Uterus (tissue), 4 donors: ENCODE data around the gene CCDC196. TPM values are rescaled to one million over a fixed set of nuclear protein-coding genes. Genes with fewer than 3 reads are reported as not detected.

Experiments used
- DNase-seq, 2 donors: peaks; one replicate each; pipeline ENCODE4 v3.0.0-alpha.2; 2019 to 2020
- H3K27ac ChIP-seq, 2 donors: fragments of 200-600 bp; sonication (generic); 1 replicate in 1 of 2; 2 replicates in 1 of 2; pipeline ENCODE4 v1.5.1; 2016 to 2018
- H3K27me3 ChIP-seq, 2 donors: fragments of 200-600 bp; sonication (generic); one replicate each; pipeline ENCODE4 v1.5.1; 2018 to 2019; ENCODE audit warnings: control low read depth in 1 of 2
- H3K36me3 ChIP-seq, 2 donors: fragments of 200-600 bp; sonication (generic); one replicate each; pipeline ENCODE4 v1.5.1; 2019; ENCODE audit warnings: control low read depth in 1 of 2
- H3K4me1 ChIP-seq, 2 donors: fragments of 200-600 bp; sonication (generic); one replicate each; pipeline ENCODE4 v1.5.1; 2018 to 2019; ENCODE audit warnings: control low read depth in 1 of 2
- H3K4me3 ChIP-seq, 2 donors: fragments of 200-600 bp; sonication (generic); 1 replicate in 1 of 2; 2 replicates in 1 of 2; pipeline ENCODE4 v1.5.1; 2018 to 2019; ENCODE audit warnings: mild to moderate bottlenecking in 1 of 2
- H3K9me3 ChIP-seq, 2 donors: fragments of 200-600 bp; sonication (generic); one replicate each; pipeline ENCODE4 v1.5.1; 2019; ENCODE audit warnings: control low read depth in 1 of 2
- POLR2A ChIP-seq, 2 donors: fragments of 450-650 bp; IDR thresholded peaks; one replicate each; pipeline ENCODE4 v1.6.1; 2016; ENCODE audit warnings: antibody characterized with exemption in 2 of 2, mild to moderate bottlenecking in 1 of 2, moderate library complexity in 1 of 2
- intact Hi-C: fragments of 100-400 bp; cut with DNase I; formaldehyde crosslinking; loops from one replicate; pipeline ENCODE4 v1.15.1; 2023; ENCODE audit warnings: low total_unique reads
- total RNA-seq, 4 donors: library from RNA; depleted of rRNA in 3 of 4; stranded (reverse); fragments of >200 nt in 3 of 4; gene quantifications; one replicate each; pipeline versions ENCODE4 v1.1.0 to v1.2.4, GENCODE V29; 2014 to 2023
- TF ChIP-seq, protein P1 (sequence below), 4 experiments: fragments of 200-600 bp in 2 of 4; fragments of 450-650 bp in 2 of 4; sonication (generic) in 2 of 4; IDR thresholded peaks; one replicate each; pipeline ENCODE4 v1.5.1; 2016 to 2019; ENCODE audit warnings: antibody characterized with exemption in 4 of 4, mild to moderate bottlenecking in 2 of 4, moderate library complexity in 1 of 4
- donor health status: DM: yes; HTN: yes; CAD: no.

The CCDC196 gene, protein sequence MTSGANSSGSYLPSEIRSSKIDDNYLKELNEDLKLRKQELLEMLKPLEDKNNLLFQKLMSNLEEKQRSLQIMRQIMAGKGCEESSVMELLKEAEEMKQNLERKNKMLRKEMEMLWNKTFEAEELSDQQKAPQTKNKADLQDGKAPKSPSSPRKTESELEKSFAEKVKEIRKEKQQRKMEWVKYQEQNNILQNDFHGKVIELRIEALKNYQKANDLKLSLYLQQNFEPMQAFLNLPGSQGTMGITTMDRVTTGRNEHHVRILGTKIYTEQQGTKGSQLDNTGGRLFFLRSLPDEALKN
- total RNA-seq: not detected

DNA sequence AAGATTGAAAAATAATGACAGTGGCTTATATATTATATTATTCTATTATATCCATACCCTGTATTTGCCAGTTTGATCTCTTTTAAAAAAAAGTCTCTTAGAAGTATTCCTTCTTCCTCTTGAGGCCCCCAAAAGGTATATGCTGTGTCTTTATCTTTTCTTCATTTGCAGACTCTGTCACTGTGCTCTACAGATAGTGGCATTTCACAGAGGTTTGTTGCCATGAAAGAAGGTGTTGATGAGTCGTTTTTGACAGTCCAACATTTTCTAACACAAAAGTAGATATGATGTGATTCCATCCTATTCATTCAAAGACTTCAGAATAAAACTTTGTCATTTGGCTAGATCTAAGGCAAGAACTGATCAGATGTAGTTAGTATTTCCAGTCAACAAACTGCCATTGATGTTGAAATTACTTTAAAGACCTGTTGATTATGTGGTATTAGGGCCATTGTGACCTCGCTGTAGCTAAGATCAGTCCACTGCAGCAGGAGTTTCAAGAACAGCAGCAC lies at the start of gene CCDC196:
TSS of gene CCDC196 (plus strand) at position 462 of the 512 bp plus-strand sequence. CDS start 132 bp downstream, outside the sequence.
- intact Hi-C loops: no loop called here
- TF ChIP-seq, protein P1, sequence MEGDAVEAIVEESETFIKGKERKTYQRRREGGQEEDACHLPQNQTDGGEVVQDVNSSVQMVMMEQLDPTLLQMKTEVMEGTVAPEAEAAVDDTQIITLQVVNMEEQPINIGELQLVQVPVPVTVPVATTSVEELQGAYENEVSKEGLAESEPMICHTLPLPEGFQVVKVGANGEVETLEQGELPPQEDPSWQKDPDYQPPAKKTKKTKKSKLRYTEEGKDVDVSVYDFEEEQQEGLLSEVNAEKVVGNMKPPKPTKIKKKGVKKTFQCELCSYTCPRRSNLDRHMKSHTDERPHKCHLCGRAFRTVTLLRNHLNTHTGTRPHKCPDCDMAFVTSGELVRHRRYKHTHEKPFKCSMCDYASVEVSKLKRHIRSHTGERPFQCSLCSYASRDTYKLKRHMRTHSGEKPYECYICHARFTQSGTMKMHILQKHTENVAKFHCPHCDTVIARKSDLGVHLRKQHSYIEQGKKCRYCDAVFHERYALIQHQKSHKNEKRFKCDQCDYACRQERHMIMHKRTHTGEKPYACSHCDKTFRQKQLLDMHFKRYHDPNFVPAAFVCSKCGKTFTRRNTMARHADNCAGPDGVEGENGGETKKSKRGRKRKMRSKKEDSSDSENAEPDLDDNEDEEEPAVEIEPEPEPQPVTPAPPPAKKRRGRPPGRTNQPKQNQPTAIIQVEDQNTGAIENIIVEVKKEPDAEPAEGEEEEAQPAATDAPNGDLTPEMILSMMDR (IDR thresholded peaks at IDR 0.05): no peak
- no peak for TF ChIP-seq POLR2A (IDR thresholded peaks at IDR 0.05)
- no peaks in the 10 kb centered on the region for H3K27me3 ChIP-seq
- no peaks in the 10 kb centered on the region for H3K4me1 ChIP-seq
- H3K4me3 ChIP-seq: no peak within 1 kb of the TSS
- no peak within 1 kb of the TSS for H3K27ac ChIP-seq
- no peak for DNase-seq
- no peaks in the 10 kb centered on the region for H3K36me3 ChIP-seq
- H3K9me3 ChIP-seq: no peaks in the 10 kb centered on the region

DNA sequence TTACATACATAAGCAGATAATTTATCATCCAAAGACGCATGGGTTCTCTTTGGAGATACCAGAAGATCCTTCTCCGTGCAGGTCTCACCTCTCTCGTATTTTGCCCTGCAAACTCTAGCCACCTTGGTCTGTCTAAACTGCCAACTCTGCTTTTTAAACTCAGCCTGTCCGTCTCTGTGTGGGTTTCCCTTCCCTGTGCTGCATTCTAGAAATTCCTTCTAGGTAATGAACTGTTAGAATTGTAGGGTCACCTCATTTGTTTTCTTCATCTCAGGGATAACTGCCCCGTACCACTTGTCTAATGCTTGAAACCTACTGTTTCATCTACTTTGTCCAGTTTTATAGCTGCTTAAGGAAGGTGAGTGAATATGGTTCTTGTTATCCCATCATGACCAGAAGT lies 45.4 kb upstream of the CCDC196 start:
- Histone ChIP-seq H3K4me3 (no peak overlapping the region), H3K4me1 (no peaks in the 10 kb centered on the region), H3K27me3 (no peaks in the 10 kb centered on the region), H3K9me3 (no peaks in the 10 kb centered on the region), H3K27ac (no peak overlapping the region), H3K36me3 (no peaks in the 10 kb centered on the region)
- TF ChIP-seq, protein P1 (IDR thresholded peaks at IDR 0.05): no peak
- TF ChIP-seq POLR2A (IDR thresholded peaks at IDR 0.05): no peak
- intact Hi-C loops: no loop called here
- DNase-seq: no peak

DNA sequence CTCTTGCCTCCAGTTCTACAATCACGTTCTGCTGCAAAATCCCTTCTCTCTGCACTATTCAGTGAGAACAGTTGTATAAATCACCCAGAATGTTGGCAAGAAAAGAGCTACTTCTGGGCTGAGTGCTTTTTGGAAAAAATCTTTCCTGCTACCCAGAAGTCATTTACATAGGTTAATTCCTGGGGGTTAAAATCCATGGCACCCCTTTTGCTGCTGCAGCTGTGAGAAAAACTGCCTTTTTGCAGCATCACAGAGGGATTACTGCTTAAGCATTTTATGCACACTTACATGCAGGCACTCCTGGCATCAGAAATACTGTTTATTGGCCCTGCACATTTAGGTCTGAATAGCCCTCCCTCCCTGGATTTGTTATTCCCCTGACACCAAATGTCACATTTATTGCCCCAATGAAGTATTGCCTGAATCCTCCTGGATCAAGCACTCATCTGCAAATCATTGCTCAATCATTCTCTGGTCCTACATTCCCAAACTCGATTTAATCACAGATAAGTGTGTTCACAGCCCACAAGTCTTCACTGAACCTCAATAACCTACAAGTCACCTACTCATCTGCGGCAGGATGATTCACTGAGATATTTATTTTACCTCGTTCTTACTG lies 43.1 kb upstream of the CCDC196 start:
- no peaks in the 10 kb centered on the region for H3K9me3 ChIP-seq
- intact Hi-C loops: no loop called here
- no peaks in the 10 kb centered on the region for H3K36me3 ChIP-seq
- no peak overlapping the region for H3K4me3 ChIP-seq
- no peaks in the 10 kb centered on the region for H3K4me1 ChIP-seq
- no peaks in the 10 kb centered on the region for H3K27me3 ChIP-seq
- no peak for DNase-seq
- H3K27ac ChIP-seq: no peak overlapping the region
- TF ChIP-seq, protein P1 (IDR thresholded peaks at IDR 0.05): no peak

DNA sequence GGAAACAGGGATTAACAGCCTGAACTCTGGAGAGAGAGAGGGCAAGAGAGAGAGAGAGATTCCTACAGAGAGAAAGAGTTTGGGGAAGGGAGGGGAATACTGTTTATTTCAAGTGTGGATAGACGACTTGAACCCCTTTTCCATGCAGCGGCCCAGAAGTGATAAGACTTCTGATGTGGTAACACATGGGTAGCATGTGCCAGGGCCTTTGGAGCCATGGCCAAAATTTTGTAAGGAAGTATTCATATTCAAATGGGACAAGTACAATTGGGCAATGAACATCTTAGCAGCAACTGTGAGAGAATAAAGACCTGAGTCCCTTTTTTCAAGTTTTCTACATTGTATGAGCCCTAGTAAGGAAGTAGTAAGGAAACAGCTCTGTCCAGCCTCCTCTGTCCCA lies 42.4 kb upstream of the CCDC196 start:
- no peak for DNase-seq
- TF ChIP-seq, protein P1 (IDR thresholded peaks at IDR 0.05): no peak
- TF ChIP-seq POLR2A (IDR thresholded peaks at IDR 0.05): no peak
- no peaks in the 10 kb centered on the region for H3K36me3 ChIP-seq
- no peak overlapping the region for H3K4me3 ChIP-seq
- H3K27me3 ChIP-seq: no peaks in the 10 kb centered on the region
- intact Hi-C loops: no loop called here
- H3K27ac ChIP-seq: no peak overlapping the region
- H3K4me1 ChIP-seq: no peaks in the 10 kb centered on the region
- no peaks in the 10 kb centered on the region for H3K9me3 ChIP-seq

DNA sequence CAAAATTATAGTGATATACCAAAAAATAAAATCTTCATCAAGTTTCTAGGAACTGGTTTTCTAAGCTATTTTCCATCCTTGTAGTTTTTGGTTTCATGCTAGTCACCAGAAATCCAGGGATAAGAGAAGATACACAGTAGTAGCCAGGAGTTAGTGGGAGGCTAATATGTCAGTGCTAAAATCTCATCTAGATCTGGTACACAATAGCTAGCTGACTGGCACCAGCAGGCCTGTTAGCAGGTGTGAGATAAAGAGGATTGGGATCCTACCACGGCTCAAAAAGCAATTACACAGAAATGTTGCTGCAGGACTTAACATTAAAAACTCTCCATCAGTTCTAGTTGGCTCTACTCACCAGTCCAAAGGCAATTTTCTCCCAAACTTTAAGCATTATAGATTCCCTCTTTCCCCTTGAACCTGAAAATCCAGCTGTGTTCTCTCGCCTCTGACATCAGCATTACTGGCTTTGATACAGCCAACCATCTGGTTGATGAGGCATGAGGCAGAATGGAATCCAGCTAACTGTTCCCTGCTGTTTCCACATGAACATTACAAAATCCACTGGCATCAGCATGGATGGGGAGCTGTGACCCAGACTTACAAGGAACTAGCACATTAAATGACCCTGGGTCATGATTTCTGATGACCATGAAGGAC lies 41.8 kb upstream of the CCDC196 start:
- Histone ChIP-seq H3K9me3 (no peaks in the 10 kb centered on the region), H3K27me3 (no peaks in the 10 kb centered on the region), H3K27ac (no peak overlapping the region), H3K36me3 (no peaks in the 10 kb centered on the region), H3K4me3 (no peak overlapping the region), H3K4me1 (no peaks in the 10 kb centered on the region)
- TF ChIP-seq POLR2A (IDR thresholded peaks at IDR 0.05): no peak
- TF ChIP-seq, protein P1 (IDR thresholded peaks at IDR 0.05): no peak
- intact Hi-C loops: no loop called here
- DNase-seq: peak; percentile 14 to 21
